ENCODE measurements around the gene SYNGAP1.
A peak's percentile ranks its signal among the peaks of the same experiment; 100 is the strongest.

The SYNGAP1 gene

DNA sequence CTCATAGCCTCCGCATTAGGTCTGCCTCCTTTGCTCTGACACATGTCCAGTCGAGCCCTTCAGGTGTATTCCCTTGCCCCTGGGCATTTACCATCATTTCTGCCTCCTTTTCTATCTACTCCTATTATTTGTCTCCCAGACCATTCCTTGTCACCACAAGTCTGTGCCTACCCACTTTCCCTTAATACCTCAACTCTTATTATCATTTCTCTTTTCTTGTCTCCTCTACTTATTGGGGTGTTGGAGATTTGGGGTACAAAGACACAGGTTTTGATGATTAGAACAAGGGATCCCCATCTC lies 1.4 kb downstream of the SYNGAP1 start:
- DNase-seq (ENCODE audit: low read depth in 2 of 2): no peak

GRCh38 chr6:33423777-33424176 lies 3.9 kb downstream of the SYNGAP1 start:
- no peak for DNase-seq (ENCODE audit: low read depth in 2 of 2)

GRCh38 chr6:33424855-33425667 lies 5.2 kb downstream of the SYNGAP1 start:
- DNase-seq (ENCODE audit: low read depth in 2 of 2): no peak

GRCh38 chr6:33425668-33426577 lies 6.1 kb downstream of the SYNGAP1 start:
- peak; percentile 61 to 73 for DNase-seq (ENCODE audit: low read depth in 2 of 2)

DNA sequence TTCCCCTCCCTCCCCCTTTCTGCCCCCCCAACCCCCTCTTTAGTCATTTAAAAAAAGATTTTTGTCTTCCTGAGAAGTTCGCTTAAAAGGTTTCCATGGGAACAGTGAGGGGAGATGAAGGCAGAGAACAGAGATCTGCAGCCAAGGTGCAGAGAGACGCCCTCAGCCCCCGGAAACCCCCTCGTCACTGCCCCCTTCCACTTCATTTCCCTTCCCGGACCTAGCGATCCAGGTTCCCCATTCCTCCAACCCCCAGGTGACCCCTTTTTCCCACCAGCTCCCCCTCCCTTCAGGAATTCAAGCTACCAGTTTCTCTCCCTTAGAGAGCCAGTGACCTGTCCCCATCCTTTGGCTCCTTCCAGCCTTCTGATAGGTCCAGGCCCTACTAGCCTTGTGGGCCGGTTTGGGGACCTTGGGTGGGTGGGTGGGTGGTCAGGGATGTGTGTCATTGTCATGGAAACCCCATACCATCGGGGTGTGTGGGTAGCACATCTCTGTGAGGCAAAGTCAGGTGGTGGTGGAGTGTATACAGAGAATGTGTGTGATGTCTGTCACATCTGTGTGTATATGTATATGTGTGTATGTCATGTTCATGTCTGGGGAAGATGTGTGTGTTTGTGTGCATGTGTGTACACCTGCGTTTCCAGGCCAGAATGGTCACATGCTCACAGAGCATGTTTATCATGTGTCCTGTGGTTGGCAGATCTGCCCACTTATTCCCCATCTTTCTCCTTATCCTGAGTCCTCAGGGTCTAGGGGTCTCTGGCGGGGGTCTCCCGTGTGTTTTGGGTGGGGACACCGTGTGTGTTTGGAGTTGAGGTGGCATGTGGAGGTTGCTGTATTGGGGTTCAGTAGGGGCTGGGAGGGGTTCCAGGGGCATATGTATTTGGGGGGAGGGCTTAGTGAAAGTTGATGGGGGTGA lies 7.0 kb downstream of the SYNGAP1 start:
- DNase-seq (ENCODE audit: low read depth in 2 of 2): no peak

GRCh38 chr6:33427585-33428223 lies 7.8 kb downstream of the SYNGAP1 start:
- peak in 1 of 2 donors; percentile 27 for DNase-seq (ENCODE audit: low read depth in 2 of 2)

- no peak for DNase-seq (ENCODE audit: low read depth in 2 of 2)
Observed at GRCh38 chr6:33428224-33428965, 8.5 kb downstream of the SYNGAP1 start.

DNA sequence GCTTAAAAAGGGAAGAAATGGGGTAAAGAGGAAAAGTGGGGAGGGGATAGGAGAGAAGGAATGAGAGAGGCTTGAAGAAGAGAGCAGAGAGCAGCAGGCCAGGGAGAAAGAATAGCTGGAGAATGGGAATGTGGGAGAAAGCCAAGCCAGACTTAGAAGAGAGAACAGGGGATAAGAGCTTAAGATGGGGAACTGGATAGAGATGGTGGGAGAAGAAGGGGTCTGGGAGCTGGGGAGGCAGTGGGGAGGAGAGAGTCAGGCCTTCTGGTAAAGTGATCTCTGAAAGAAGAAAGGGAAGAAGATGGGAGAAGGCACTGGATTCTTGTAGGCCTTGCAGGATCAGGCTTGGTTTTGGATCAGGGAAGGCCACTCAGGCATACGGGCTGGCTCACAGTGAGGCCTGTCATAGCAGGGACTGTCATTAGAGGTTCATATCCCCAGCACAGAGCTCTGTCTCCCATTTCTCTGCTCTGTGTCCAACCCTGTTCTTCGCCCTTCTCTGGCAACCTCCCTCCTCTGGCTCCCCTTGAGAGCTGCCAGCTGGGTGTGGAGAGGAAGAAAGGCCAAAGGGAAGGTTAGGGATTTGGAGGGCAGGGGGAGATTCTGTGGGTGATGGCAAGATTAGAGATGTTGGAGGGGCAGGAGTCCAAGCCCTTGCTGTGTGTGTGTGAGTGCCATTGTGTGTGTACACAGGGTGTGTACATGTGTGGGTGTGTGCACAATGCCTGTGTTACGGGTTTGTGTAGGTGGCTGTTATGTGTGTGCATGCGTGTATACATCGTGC lies 9.3 kb downstream of the SYNGAP1 start:
- no peak for DNase-seq (ENCODE audit: low read depth in 2 of 2)

GRCh38 chr6:33429750-33430052 lies 9.8 kb downstream of the SYNGAP1 start:
- DNase-seq (ENCODE audit: low read depth in 2 of 2): no peak

DNA sequence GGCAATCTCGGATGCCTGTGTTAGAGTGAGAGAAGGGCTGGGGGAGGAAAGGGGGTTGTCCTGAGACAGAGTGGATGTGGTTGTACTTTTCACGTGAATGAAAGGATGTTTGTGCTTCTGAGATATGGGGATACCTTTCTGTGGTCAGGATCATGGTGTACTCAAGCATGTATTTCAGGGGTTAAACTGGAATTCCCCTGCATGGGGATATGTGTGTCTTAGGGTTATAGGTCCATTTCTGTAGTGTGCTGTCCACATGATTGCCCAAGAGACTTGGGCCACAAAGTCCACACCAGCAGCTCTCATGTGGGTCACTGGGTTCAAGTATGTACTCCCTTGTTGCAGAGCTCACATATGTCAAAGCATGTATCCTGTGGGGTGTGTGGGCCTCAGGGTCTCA lies 10.5 kb downstream of the SYNGAP1 start:
- DNase-seq (ENCODE audit: low read depth in 2 of 2): no peak

GRCh38 chr6:33430991-33431879 lies 11.4 kb downstream of the SYNGAP1 start:
- DNase-seq (ENCODE audit: low read depth in 2 of 2): peak; percentile 61 to 69

- no peak for DNase-seq (ENCODE audit: low read depth in 2 of 2)
Observed at GRCh38 chr6:33431880-33432541, 12.1 kb downstream of the SYNGAP1 start.

- DNase-seq (ENCODE audit: low read depth in 2 of 2): no peak
Observed at GRCh38 chr6:33432546-33432945, 12.7 kb downstream of the SYNGAP1 start.

DNA sequence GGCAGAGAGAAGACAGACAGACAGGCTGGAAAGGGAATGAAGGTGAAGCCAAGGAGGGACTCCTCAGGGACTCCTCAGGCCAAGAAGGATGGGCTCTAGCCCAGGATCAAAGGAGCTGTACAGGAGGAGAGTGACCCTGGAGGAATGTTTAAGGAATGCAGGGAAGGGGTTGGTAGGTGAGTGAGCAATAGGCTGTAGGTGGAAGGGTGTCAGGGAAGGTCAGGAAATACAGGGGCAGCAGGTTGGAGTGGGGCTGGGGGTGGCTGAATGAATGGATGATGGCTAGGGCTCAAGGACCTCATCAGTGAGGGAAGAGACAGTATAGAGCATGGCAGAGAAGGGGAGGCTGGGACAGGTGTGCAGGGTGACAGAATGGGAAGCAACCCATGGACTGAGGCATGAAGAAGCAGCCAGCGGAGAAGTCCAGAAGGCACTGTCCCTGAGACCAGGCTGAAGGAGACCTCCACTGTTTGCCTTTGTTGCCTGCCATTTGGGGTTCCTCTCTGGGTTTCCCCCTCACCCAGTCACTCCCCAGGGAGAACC lies 13.2 kb downstream of the SYNGAP1 start:
- no peak for DNase-seq (ENCODE audit: low read depth in 2 of 2)

GRCh38 chr6:33433544-33434191 lies 13.8 kb downstream of the SYNGAP1 start:
- no peak for DNase-seq (ENCODE audit: low read depth in 2 of 2)

DNA sequence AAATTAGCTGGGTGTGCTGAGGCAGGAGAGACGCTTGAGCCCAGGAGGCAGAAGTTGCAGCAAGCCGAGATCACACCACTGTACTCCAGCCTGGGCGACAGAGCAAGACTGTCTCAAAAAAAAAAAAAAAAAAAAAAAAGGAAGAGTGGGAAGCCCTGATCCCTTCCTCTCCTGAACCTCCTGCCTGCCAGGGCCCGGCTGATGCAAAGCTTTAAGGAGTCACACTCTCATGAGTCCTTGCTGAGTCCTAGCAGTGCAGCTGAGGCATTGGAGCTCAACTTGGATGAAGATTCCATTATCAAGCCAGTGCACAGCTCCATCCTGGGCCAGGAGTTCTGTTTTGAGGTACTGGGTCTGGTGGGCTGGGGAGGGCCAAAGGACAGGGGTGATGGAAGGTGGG lies 15.1 kb downstream of the SYNGAP1 start:
- no peak for DNase-seq (ENCODE audit: low read depth in 2 of 2)

- no peak for DNase-seq (ENCODE audit: low read depth in 2 of 2)
Observed at GRCh38 chr6:33437666-33438065, 17.8 kb downstream of the SYNGAP1 start.

Data from activated CD8-positive, alpha-beta memory T cell treated with anti-CD3 and anti-CD28 coated beads for 4 hours (primary cell).